ENCODE results near the gene ASNSD1.
A peak's percentile ranks its signal among the peaks of the same experiment; 100 is the strongest.

Gene ASNSD1

GRCh38 chr2:189661148-189661956 lies at the start of gene ASNSD1:
Gene ASNSD1 (plus strand): TSS chr2:189661459. CDS start chr2:189666133, 4,674 bp downstream.
- H3K36me3 Mint-ChIP-seq (ENCODE audit: low read depth) = peaks cover 22% of the 10 kb centered on the region
- no peak within 1 kb of the TSS for H3K27ac Mint-ChIP-seq
- peaks cover 45% of the 10 kb centered on the region for H3K4me1 Mint-ChIP-seq
- no peaks in the 10 kb centered on the region for H3K9me3 Mint-ChIP-seq
- H3K4me3 Mint-ChIP-seq = no peak within 1 kb of the TSS
- peak; percentile 93 for ATAC-seq
- no peaks in the 10 kb centered on the region for H3K27me3 Mint-ChIP-seq
- DNase-seq = peak; percentile 98

- Mint-ChIP-seq H3K27ac (no peak overlapping the region), H3K27me3 (no peaks in the 10 kb centered on the region), H3K4me3 (no peak overlapping the region), H3K9me3 (no peaks in the 10 kb centered on the region), H3K4me1 (no peaks in the 10 kb centered on the region), H3K36me3 (ENCODE audit: low read depth) (no peaks in the 10 kb centered on the region)
- ATAC-seq (no peak), DNase-seq (no peak)
Observed at GRCh38 chr2:189613077-189613636, 48.1 kb upstream of the ASNSD1 start.

- ATAC-seq = no peak
- Mint-ChIP-seq H3K9me3 (no peaks in the 10 kb centered on the region), H3K36me3 (ENCODE audit: low read depth) (no peaks in the 10 kb centered on the region), H3K4me3 (no peak overlapping the region), H3K27me3 (no peaks in the 10 kb centered on the region), H3K4me1 (no peaks in the 10 kb centered on the region), H3K27ac (no peak overlapping the region)
- DNase-seq = no peak
Observed at GRCh38 chr2:189613650-189614420, 47.4 kb upstream of the ASNSD1 start.

- Mint-ChIP-seq H3K27ac (no peak overlapping the region), H3K4me1 (no peaks in the 10 kb centered on the region), H3K9me3 (no peaks in the 10 kb centered on the region), H3K27me3 (no peaks in the 10 kb centered on the region), H3K36me3 (ENCODE audit: low read depth) (no peaks in the 10 kb centered on the region), H3K4me3 (no peak overlapping the region)
- ATAC-seq (no peak), DNase-seq (no peak)
Observed at GRCh38 chr2:189614585-189614984, 46.7 kb upstream of the ASNSD1 start.

- no peaks in the 10 kb centered on the region for H3K9me3 Mint-ChIP-seq
- H3K27me3 Mint-ChIP-seq = no peaks in the 10 kb centered on the region
- no peak for ATAC-seq
- DNase-seq = no peak
- H3K4me3 Mint-ChIP-seq = no peak overlapping the region
- peaks cover 5% of the 10 kb centered on the region for H3K4me1 Mint-ChIP-seq
- H3K36me3 Mint-ChIP-seq (ENCODE audit: low read depth) = no peaks in the 10 kb centered on the region
- H3K27ac Mint-ChIP-seq = no peak overlapping the region
Observed at GRCh38 chr2:189618197-189618596, 43.1 kb upstream of the ASNSD1 start.

- DNase-seq = no peak
- Mint-ChIP-seq H3K27ac (no peak overlapping the region), H3K4me3 (no peak overlapping the region), H3K36me3 (ENCODE audit: low read depth) (no peaks in the 10 kb centered on the region), H3K9me3 (no peaks in the 10 kb centered on the region), H3K4me1 (peaks cover 22% of the 10 kb centered on the region), H3K27me3 (no peaks in the 10 kb centered on the region)
- ATAC-seq = no peak
Observed at GRCh38 chr2:189621781-189622180, 39.5 kb upstream of the ASNSD1 start.

- DNase-seq (no peak), ATAC-seq (no peak)
- Mint-ChIP-seq H3K36me3 (ENCODE audit: low read depth) (no peaks in the 10 kb centered on the region), H3K27me3 (no peaks in the 10 kb centered on the region), H3K4me3 (no peak overlapping the region), H3K27ac (no peak overlapping the region), H3K9me3 (no peaks in the 10 kb centered on the region), H3K4me1 (peaks cover 22% of the 10 kb centered on the region)
Observed at GRCh38 chr2:189623049-189623448, 38.2 kb upstream of the ASNSD1 start.

GRCh38 chr2:189624648-189625355 lies 36.5 kb upstream of the ASNSD1 start:
- Mint-ChIP-seq H3K36me3 (ENCODE audit: low read depth) (no peaks in the 10 kb centered on the region), H3K27ac (no peak overlapping the region), H3K4me3 (no peak overlapping the region), H3K27me3 (no peaks in the 10 kb centered on the region), H3K9me3 (no peaks in the 10 kb centered on the region), H3K4me1 (peaks cover 22% of the 10 kb centered on the region)
- peak; percentile 46 for ATAC-seq
- DNase-seq = no peak

- ATAC-seq (no peak), DNase-seq (no peak)
- Mint-ChIP-seq H3K36me3 (ENCODE audit: low read depth) (no peaks in the 10 kb centered on the region), H3K4me1 (peaks cover 22% of the 10 kb centered on the region), H3K27me3 (no peaks in the 10 kb centered on the region), H3K4me3 (no peak overlapping the region), H3K9me3 (no peaks in the 10 kb centered on the region), H3K27ac (no peak overlapping the region)
Observed at GRCh38 chr2:189625636-189626035, 35.6 kb upstream of the ASNSD1 start.

- ATAC-seq (no peak), DNase-seq (no peak)
- no peaks in the 10 kb centered on the region for H3K9me3 Mint-ChIP-seq
- no peak overlapping the region for H3K4me3 Mint-ChIP-seq
- H3K27ac Mint-ChIP-seq = no peak overlapping the region
- no peaks in the 10 kb centered on the region for H3K27me3 Mint-ChIP-seq
- H3K4me1 Mint-ChIP-seq = peaks cover 21% of the 10 kb centered on the region
- H3K36me3 Mint-ChIP-seq (ENCODE audit: low read depth) = no peaks in the 10 kb centered on the region
Observed at GRCh38 chr2:189627789-189628188, 33.5 kb upstream of the ASNSD1 start.

- ATAC-seq (no peak), DNase-seq (no peak)
- Mint-ChIP-seq H3K4me3 (no peak overlapping the region), H3K36me3 (ENCODE audit: low read depth) (no peaks in the 10 kb centered on the region), H3K4me1 (peaks cover 16% of the 10 kb centered on the region), H3K27ac (no peak overlapping the region), H3K9me3 (no peaks in the 10 kb centered on the region), H3K27me3 (no peaks in the 10 kb centered on the region)
Observed at GRCh38 chr2:189628817-189629530, 32.3 kb upstream of the ASNSD1 start.

- Mint-ChIP-seq H3K27me3 (no peaks in the 10 kb centered on the region), H3K36me3 (ENCODE audit: low read depth) (no peaks in the 10 kb centered on the region)
Observed at GRCh38 chr2:189629531-189630453, 31.5 kb upstream of the ASNSD1 start.

GRCh38 chr2:189631849-189632248 lies 29.4 kb upstream of the ASNSD1 start:
- ATAC-seq = no peak
- no peak overlapping the region for H3K27ac Mint-ChIP-seq
- no peak for DNase-seq
- no peaks in the 10 kb centered on the region for H3K27me3 Mint-ChIP-seq
- no peaks in the 10 kb centered on the region for H3K9me3 Mint-ChIP-seq
- no peak overlapping the region for H3K4me3 Mint-ChIP-seq
- no peaks in the 10 kb centered on the region for H3K36me3 Mint-ChIP-seq (ENCODE audit: low read depth)
- H3K4me1 Mint-ChIP-seq = no peaks in the 10 kb centered on the region

More at GRCh38 chr2:189629531-189630453, 31.5 kb upstream of the ASNSD1 start:
- H3K4me3 Mint-ChIP-seq = no peak overlapping the region
- no peaks in the 10 kb centered on the region for H3K9me3 Mint-ChIP-seq
- H3K4me1 Mint-ChIP-seq = peaks cover 10% of the 10 kb centered on the region
- no peak for ATAC-seq
- no peak for DNase-seq
- no peak overlapping the region for H3K27ac Mint-ChIP-seq

Measured in activated naive CD8-positive, alpha-beta T cell treated with anti-CD3 and anti-CD28 coated beads, Interleukin-2, amount 50 U/mL, for 24 hours (primary cell).